ENCODE results near the gene ZBTB46. TPM values are rescaled to one million over a fixed set of nuclear protein-coding genes. Genes with fewer than 3 reads are reported as not detected.

Gene ZBTB46
- total RNA-seq, 4 donors from 2014 or later = 11.1 to 65.3 (median 17.8) TPM

DNA sequence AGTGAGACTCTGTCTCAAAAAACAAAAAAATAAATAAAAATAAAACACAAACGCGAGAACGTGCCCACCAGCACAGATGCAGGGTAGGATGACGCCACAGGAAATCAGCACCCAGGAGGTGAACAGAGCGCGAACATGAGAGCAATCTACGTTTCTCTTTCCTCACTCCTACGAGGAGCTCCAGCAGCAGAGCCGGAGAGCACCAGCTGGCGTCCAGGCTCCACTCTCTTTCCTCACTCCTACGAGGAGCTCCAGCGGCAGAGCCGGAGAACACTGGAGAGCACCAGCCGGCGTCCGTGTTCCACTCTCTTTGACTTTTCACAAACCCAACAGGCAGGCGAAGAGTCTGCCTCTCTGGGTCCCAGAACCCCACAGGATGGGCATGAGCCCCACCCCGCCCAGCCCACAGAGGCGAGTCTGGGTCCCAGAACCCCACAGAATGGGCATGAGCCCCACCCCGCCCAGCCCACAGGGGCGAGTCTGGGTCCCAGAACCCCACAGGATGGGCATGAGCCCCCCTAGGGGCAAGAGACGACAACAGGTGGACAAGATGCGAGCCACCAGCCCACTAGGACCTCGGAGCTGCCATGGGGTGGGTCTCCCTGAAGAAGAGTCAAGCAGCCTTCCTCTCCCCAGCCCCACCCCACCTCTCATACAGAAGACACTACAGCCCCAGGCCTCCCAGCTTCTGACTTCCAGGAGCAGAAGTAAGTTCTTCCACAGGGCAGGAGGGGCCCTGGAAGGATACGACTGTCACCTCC lies 20.2 kb downstream of the ZBTB46 start:
- no peak for DNase-seq (ENCODE audit: low spot score)
- no peak for TF ChIP-seq CTCF (IDR thresholded peaks at IDR 0.05)
- ATAC-seq (ENCODE audit: low FRiP score) = no peak

GRCh38 chr20:63809856-63810255 lies 21.2 kb downstream of the ZBTB46 start:
- ATAC-seq (ENCODE audit: low FRiP score) (no peak), DNase-seq (ENCODE audit: low spot score) (no peak)
- TF ChIP-seq CTCF (IDR thresholded peaks at IDR 0.05) = no peak

DNA sequence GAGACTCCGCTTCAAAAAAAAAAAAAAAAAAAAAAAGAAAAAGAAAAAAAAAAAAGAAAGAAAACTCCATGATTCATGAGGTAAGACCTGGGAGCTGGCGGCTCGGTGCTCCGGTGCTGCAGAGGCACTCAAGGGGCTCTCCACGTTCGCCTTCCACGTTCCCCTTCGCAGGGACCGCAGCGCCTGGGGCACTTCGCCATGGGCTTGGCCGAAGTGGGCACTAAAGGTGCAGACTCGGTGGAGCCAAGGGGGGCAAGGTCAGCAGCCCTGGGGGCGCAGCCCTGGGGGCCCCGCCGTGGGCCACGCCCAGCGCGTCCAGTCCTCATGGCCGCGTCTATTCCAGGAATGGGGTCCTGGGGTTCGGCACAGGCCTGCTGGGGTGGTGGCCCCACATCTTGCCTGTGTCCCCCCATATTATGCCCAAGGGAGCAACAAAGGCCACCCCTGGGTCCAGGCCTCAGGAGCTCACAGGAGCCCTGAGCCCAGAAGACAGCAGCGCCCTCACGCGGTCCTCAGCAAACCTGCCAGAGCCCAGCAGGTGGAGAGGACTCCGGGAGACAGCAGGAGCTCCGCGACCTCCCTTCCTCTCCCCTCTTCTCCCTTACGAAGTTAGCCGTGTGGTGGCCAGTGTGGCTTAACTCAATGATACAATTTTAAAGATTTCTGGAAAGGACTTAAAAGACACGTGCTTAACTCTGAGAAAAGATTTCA lies 21.9 kb downstream of the ZBTB46 start:
- ATAC-seq (ENCODE audit: low FRiP score) = no peak
- no peak for DNase-seq (ENCODE audit: low spot score)
- TF ChIP-seq CTCF (IDR thresholded peaks at IDR 0.05) = no peak

DNA sequence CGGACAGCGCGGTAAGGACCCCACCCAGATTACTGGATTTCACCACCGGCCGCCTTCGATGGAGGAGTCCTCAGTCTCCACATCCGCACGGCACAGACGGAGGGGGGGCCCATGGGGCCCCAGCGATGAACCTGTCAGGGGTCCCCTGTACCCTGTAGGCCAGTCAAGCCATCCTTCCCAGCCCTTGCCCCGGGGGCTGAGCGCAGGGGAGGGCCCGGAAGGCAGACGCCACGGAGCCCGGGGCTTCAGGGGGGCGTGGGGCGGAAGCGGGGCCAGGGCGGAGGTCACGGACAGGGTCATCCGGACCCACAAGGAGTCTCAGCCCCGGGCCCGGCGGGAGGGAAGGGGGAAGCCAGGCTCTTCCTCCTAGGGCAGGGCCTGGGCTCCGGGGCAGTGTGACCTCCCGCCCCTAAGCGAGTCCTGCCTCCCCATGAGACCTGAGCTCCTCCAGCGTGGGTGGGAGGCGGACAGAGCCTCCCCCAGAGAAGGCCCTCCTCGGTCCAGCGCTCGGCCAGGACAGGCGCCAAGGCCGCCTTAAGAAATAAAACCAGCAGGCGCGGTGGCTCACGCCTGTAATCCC lies 22.8 kb downstream of the ZBTB46 start:
- DNase-seq (ENCODE audit: low spot score) = no peak
- no peak for TF ChIP-seq CTCF (IDR thresholded peaks at IDR 0.05)
- ATAC-seq (ENCODE audit: low FRiP score) = no peak

DNA sequence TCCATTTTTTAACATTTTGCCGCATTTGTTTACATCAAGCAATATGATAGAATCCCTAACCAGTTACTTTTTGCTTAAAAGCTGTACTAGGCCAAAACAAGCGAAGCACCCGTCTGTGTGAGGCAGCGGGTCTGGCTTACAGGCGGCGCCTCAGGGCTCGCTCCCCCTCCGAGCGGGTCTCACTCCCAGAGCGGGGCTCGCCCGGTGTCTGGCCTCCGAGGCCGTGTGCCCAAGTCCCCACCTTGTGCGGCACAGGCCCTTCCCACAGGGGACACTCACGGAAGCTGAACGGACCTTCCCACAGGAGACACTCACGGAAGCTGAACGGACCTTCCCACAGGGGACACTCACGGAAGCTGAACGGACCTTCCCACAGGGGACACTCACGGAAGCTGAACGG lies 23.4 kb downstream of the ZBTB46 start:
- DNase-seq (ENCODE audit: low spot score) (no peak), ATAC-seq (ENCODE audit: low FRiP score) (no peak)
- TF ChIP-seq CTCF (IDR thresholded peaks at IDR 0.05) = no peak

DNA sequence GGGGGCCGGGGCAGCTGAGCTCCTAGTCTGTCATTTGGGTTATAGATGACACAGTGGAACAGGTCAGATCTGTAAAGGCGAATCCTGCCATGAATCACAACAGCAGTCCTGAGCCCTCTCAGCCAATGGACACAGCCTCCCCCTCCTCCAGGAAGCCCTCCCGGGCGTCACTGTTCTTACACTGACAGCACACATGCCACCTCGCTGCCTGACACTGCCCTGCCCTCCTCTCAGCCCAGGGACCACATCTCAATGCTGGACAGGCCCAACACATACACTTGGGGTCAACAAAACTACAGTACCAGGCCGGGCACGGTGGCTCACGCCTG lies 26.8 kb downstream of the ZBTB46 start:
- ATAC-seq (ENCODE audit: low FRiP score) (no peak), DNase-seq (ENCODE audit: low spot score) (no peak)
- TF ChIP-seq CTCF (IDR thresholded peaks at IDR 0.05) = no peak
